H1 (cell line): Measurements from ENCODE around the gene SMG9. TPM values are rescaled to one million over a fixed set of nuclear protein-coding genes. Genes with fewer than 3 reads are reported as not detected.

Source experiments
- CTCF ChIA-PET: fragments of 300-600 bp; sonication (Branson Sonifier 250); formaldehyde crosslinking; loops from one replicate; lab custom pipeline; 2021; ENCODE audit not compliant: partially characterized antibody; lab: Charles Lee
- POLR2A ChIA-PET: fragments of 300-600 bp; sonication (Branson Sonifier 250); formaldehyde crosslinking; loops from one replicate; lab custom pipeline; 2021; ENCODE audit warnings: inconsistent platforms; ENCODE audit not compliant: partially characterized antibody; lab: Charles Lee
- DNase-seq, 2 experiments: peaks; one replicate each; pipeline versions ENCODE4 v3.0.0 to v3.0.0-alpha.2; 2010 to 2022; ENCODE audit warnings: low spot score in 2 of 2, low read depth in 1 of 2, mixed read lengths in 1 of 2
- FAIRE-seq: peaks from 2 replicates; lab custom pipeline; 2011; peaks lifted over from hg19 to GRCh38; lab: Jason Lieb, UNC
- H2AFZ ChIP-seq: 2 replicates; pipeline ENCODE4 v1.8.1; 2012; ENCODE audit warnings: low read length, inconsistent platforms
- H2AK5ac ChIP-seq: 2 replicates; pipeline ENCODE4 v1.6.1; 2013; ENCODE audit warnings: low read depth, low read length
- H2BK120ac ChIP-seq: replicated peaks from 2 replicates; pipeline ENCODE3; 2013; ENCODE audit warnings: low read depth, low read length, inconsistent platforms
- H2BK12ac ChIP-seq: 2 replicates; pipeline ENCODE4 v1.6.1; 2013; ENCODE audit warnings: low read depth, low read length
- H2BK15ac ChIP-seq: 2 replicates; pipeline ENCODE4 v1.6.1; 2013; ENCODE audit warnings: low read length
- H2BK20ac ChIP-seq: 2 replicates; pipeline ENCODE4 v1.6.1; 2013; ENCODE audit warnings: low read length
- H2BK5ac ChIP-seq: 2 replicates; pipeline ENCODE4 v1.6.1; 2013; ENCODE audit warnings: low read depth, low read length
- H3K14ac ChIP-seq: 2 replicates; pipeline ENCODE4 v1.6.1; 2013; ENCODE audit warnings: inconsistent platforms; ENCODE audit not compliant: insufficient read length
- H3K18ac ChIP-seq: 2 replicates; pipeline ENCODE4 v1.6.1; 2013; ENCODE audit warnings: low read length; ENCODE audit errors: extremely low read depth
- H3K23ac ChIP-seq: 2 replicates; pipeline ENCODE4 v1.6.1; 2013; ENCODE audit warnings: inconsistent platforms; ENCODE audit not compliant: insufficient read length
- H3K23me2 ChIP-seq: 2 replicates; pipeline ENCODE4 v1.6.1; 2013; ENCODE audit warnings: low read depth, low read length
- H3K27ac ChIP-seq: 2 replicates; pipeline ENCODE4 v1.6.1; 2011; ENCODE audit warnings: low read depth, low read length, inconsistent platforms
- H3K27me3 ChIP-seq, 4 experiments: replicated peaks in 1 of 4; 1 replicate in 1 of 4; 2 replicates in 3 of 4; pipeline versions ENCODE4 v1.6.1 to v1.8.1; 2011 to 2013; ENCODE audit warnings: low read length in 3 of 4, mild to moderate bottlenecking in 3 of 4, inconsistent platforms in 2 of 4, mixed read lengths in 2 of 4, moderate library complexity in 1 of 4; ENCODE audit not compliant: control insufficient read depth in 3 of 4, insufficient read depth in 3 of 4; ENCODE audit errors: extremely low read depth in 1 of 4
- H3K36me3 ChIP-seq, 4 experiments: 2 replicates each; pipeline versions ENCODE4 v1.6.1 to v1.8.1; 2011 to 2013; ENCODE audit warnings: mild to moderate bottlenecking in 4 of 4, low read length in 3 of 4, moderate library complexity in 2 of 4, control low read depth in 1 of 4, inconsistent platforms in 1 of 4; ENCODE audit not compliant: insufficient read depth in 4 of 4, control insufficient read depth in 2 of 4
- H3K4ac ChIP-seq: replicated peaks from 2 replicates; pipeline ENCODE3; 2013; ENCODE audit warnings: low read length, low read depth, mixed read lengths, inconsistent platforms; ENCODE audit not compliant: insufficient read length
- H3K4me1 ChIP-seq, 4 experiments: replicated peaks in 1 of 4; 1 replicate in 1 of 4; 2 replicates in 3 of 4; pipeline versions ENCODE4 v1.6.1 to v1.8.1; 2011 to 2013; ENCODE audit warnings: low read length in 3 of 4, inconsistent platforms in 2 of 4, mixed read lengths in 1 of 4; ENCODE audit not compliant: insufficient read depth in 4 of 4, control insufficient read depth in 3 of 4
- H3K4me2 ChIP-seq, 2 experiments: 2 replicates each; pipeline versions ENCODE4 v1.6.1 to v1.8.1; 2011 to 2013; ENCODE audit warnings: low read depth in 2 of 2, low read length in 2 of 2, control low read depth in 1 of 2, inconsistent platforms in 1 of 2, mild to moderate bottlenecking in 1 of 2; ENCODE audit not compliant: insufficient read depth in 1 of 2
- H3K4me3 ChIP-seq, 4 experiments: fragments of 200-600, 300-600 bp in 1 of 4; sonication (generic), shearing (Covaris generic), sonication (Bioruptor Twin) in 1 of 4; 2 replicates each; pipeline versions ENCODE4 v1.5.1 to v1.8.1; 2011 to 2016; ENCODE audit warnings: low read length in 4 of 4, low read depth in 3 of 4, control low read depth in 2 of 4, inconsistent platforms in 2 of 4, mild to moderate bottlenecking in 2 of 4, mixed read lengths in 1 of 4, moderate library complexity in 1 of 4; ENCODE audit not compliant: insufficient read depth in 2 of 4; ENCODE audit errors: extremely low read depth in 1 of 4
- H3K56ac ChIP-seq: replicated peaks from 2 replicates; pipeline ENCODE3; 2013; ENCODE audit warnings: low read depth, mild to moderate bottlenecking, mixed read lengths, low read length, inconsistent platforms; ENCODE audit not compliant: insufficient read length
- H3K79me1 ChIP-seq: 2 replicates; pipeline ENCODE4 v1.6.1; 2013; ENCODE audit warnings: low read depth, low read length, control low read depth
- H3K79me2 ChIP-seq, 2 experiments: 2 replicates each; pipeline versions ENCODE4 v1.6.1 to v1.8.1; 2012 to 2013; ENCODE audit warnings: low read length in 2 of 2, mild to moderate bottlenecking in 2 of 2, inconsistent platforms in 1 of 2; ENCODE audit not compliant: insufficient read depth in 2 of 2, control insufficient read depth in 1 of 2
- H3K9ac ChIP-seq, 4 experiments: replicated peaks in 1 of 4; 1 replicate in 1 of 4; 2 replicates in 3 of 4; pipeline versions ENCODE4 v1.6.1 to v1.8.1; 2011 to 2013; ENCODE audit warnings: low read depth in 3 of 4, low read length in 3 of 4, control low read depth in 2 of 4, mild to moderate bottlenecking in 2 of 4, moderate library complexity in 2 of 4, inconsistent platforms in 1 of 4; ENCODE audit errors: extremely low read depth in 1 of 4
- H3K9me3 ChIP-seq, 2 experiments: 2 replicates each; pipeline versions ENCODE4 v1.6.1 to v1.8.1; 2012 to 2013; ENCODE audit warnings: mild to moderate bottlenecking in 2 of 2, moderate library complexity in 2 of 2, control low read depth in 1 of 2, inconsistent platforms in 1 of 2, low read depth in 1 of 2, low read length in 1 of 2, mixed read lengths in 1 of 2; ENCODE audit not compliant: insufficient read depth in 2 of 2
- H4K20me1 ChIP-seq, 2 experiments: replicated peaks in 1 of 2; 2 replicates each; pipeline versions ENCODE3 to v1.8.1; 2011 to 2013; ENCODE audit warnings: inconsistent platforms in 2 of 2, low read length in 2 of 2, mild to moderate bottlenecking in 1 of 2; ENCODE audit not compliant: insufficient read depth in 2 of 2, control insufficient read depth in 1 of 2
- H4K5ac ChIP-seq: 2 replicates; pipeline ENCODE4 v1.6.1; 2013; ENCODE audit warnings: low read length, low read depth, mixed read lengths, inconsistent platforms; ENCODE audit not compliant: insufficient read length
- H4K8ac ChIP-seq: 2 replicates; pipeline ENCODE4 v1.8.0; 2013; ENCODE audit warnings: mild to moderate bottlenecking, moderate library complexity, low read length, inconsistent platforms; ENCODE audit not compliant: insufficient read depth; ENCODE audit errors: extremely low read depth
- H4K91ac ChIP-seq: replicated peaks from 2 replicates; pipeline ENCODE3; 2013; ENCODE audit warnings: low read length, mixed read lengths, inconsistent platforms; ENCODE audit not compliant: insufficient read length
- BACH1 ChIP-seq: IDR thresholded peaks from 2 replicates; pipeline ENCODE4 v1.6.1; 2012; ENCODE audit warnings: low read length, improper control_type of control experiment
- CBX5 ChIP-seq: fragments of 300-800, 300-1000 bp; sonication (generic); IDR thresholded peaks from 2 replicates; pipeline ENCODE4 v1.7.1; 2016; ENCODE audit warnings: antibody characterized with exemption, low read length, low read depth
- HDAC2 ChIP-seq, 2 experiments: fragments of 300-600 bp in 1 of 2; sonication (generic) in 1 of 2; IDR thresholded peaks; 2 replicates each; pipeline ENCODE4 v1.6.1; 2011 to 2012; ENCODE audit warnings: low read depth in 2 of 2, low read length in 2 of 2, mild to moderate bottlenecking in 2 of 2, moderate library complexity in 2 of 2, borderline replicate concordance in 1 of 2, inconsistent platforms in 1 of 2
- MAFK ChIP-seq: IDR thresholded peaks from 2 replicates; pipeline ENCODE4 v1.6.1; 2012; ENCODE audit warnings: low read depth, mild to moderate bottlenecking, improper control_type of control experiment, low read length
- POLR2A ChIP-seq, 2 experiments: IDR thresholded peaks; 1 replicate in 1 of 2; 2 replicates in 1 of 2; pipeline ENCODE4 v1.6.1; 2011; ENCODE audit warnings: low read depth in 2 of 2, low read length in 2 of 2, mild to moderate bottlenecking in 2 of 2; ENCODE audit errors: control extremely low read depth in 1 of 2
- RFX5 ChIP-seq: IDR thresholded peaks from 2 replicates; pipeline ENCODE4 v1.6.1; 2011; ENCODE audit warnings: low read depth, low read length, improper control_type of control experiment, borderline replicate concordance
- RXRA ChIP-seq: IDR thresholded peaks from 2 replicates; pipeline ENCODE4 v1.6.1; 2011; ENCODE audit warnings: low read depth, mild to moderate bottlenecking, low read length, moderate library complexity; ENCODE audit not compliant: insufficient read depth
- SIN3A ChIP-seq, 2 experiments: IDR thresholded peaks in 1 of 2; conservative IDR thresholded peaks in 1 of 2; 2 replicates each; pipeline ENCODE4 v1.6.1; 2011 to 2012; ENCODE audit warnings: low read length in 2 of 2, improper control_type of control experiment in 1 of 2, low read depth in 1 of 2, mild to moderate bottlenecking in 1 of 2
- SIX5 ChIP-seq: IDR thresholded peaks from 2 replicates; pipeline ENCODE4 v1.6.1; 2011; ENCODE audit warnings: mild to moderate bottlenecking, low read depth, low read length
- SRF ChIP-seq: IDR thresholded peaks from 2 replicates; pipeline ENCODE4 v1.6.1; 2011; ENCODE audit warnings: mild to moderate bottlenecking, low read depth, low read length, moderate library complexity
- YY1 ChIP-seq: IDR thresholded peaks from 2 replicates; pipeline ENCODE4 v1.6.1; 2011; ENCODE audit warnings: low read depth, mild to moderate bottlenecking, low read length
- WGBS, 2 experiments: shearing (Covaris generic) in 1 of 2; methylation state at CpG; one replicate each; pipeline versions ENCODE4 v1.1.6 to v1.1.7; 2013 to 2015; ENCODE audit warnings: low lambda C conversion rate in 2 of 2, mixed read lengths in 2 of 2, inconsistent platforms in 1 of 2, low coverage in 1 of 2, missing lambda C conversion rate in 1 of 2; ENCODE audit not compliant: insufficient replicate concordance in 2 of 2, insufficient coverage in 1 of 2, insufficient read length in 1 of 2; ENCODE audit errors: extremely low coverage in 1 of 2, missing lambda C conversion rate in 1 of 2; 5-methylcytosine and 5-hydroxymethylcytosine counted together
- polyA plus RNA-seq, 7 experiments: library from polyadenylated mRNA; depleted of rRNA in 3 of 7; stranded (reverse) in 5 of 7; unstranded in 2 of 7; fragments of >200 nt in 5 of 7; fragments of 200-250 nt in 2 of 7; gene quantifications; 1 replicate in 5 of 7; 2 replicates in 1 of 7; 4 replicates in 1 of 7; pipeline versions ENCODE4 v1.2.1 to v1.2.3, GENCODE V29; 2011 to 2013; ENCODE audit warnings: missing spikeins in 2 of 7, mixed read lengths in 2 of 7
- total RNA-seq: library from RNA; stranded (reverse); fragmentation: NEBNext Ultra II Directional; extraction: Animal tissue kit (Norgen Biotek cat#: 25700); gene quantifications from 2 replicates; pipeline ENCODE4 v1.2.1, GENCODE V29; 2021
- TF ChIP-seq, protein P1 (sequence below): IDR thresholded peaks from 2 replicates; pipeline ENCODE4 v1.6.1; 2012; ENCODE audit warnings: inconsistent platforms
- TF ChIP-seq, protein P2 (sequence below): IDR thresholded peaks from 2 replicates; pipeline ENCODE4 v1.6.1; 2012; ENCODE audit warnings: inconsistent platforms

SMG9 gene
- total and polyA plus RNA-seq, 2 of the 8 experiments (the other 6 are each of a cell fraction or from before 2014, with no cell fraction given): 20.4 to 28.7 TPM

- CTCF ChIA-PET: interaction anchor here (0.6 to 1.6 kb wide), 14 partner anchors 9 to 328 kb away, joined by 3 to 6 read pairs (median 3); partner anchors contain the start of gene PLAUR
- H3K23me2 ChIP-seq: no peaks in the 10 kb centered on the region
- no peak overlapping the region for H4K91ac ChIP-seq
- no peak overlapping the region for H3K4me2 ChIP-seq
- no peak overlapping the region for H2BK12ac ChIP-seq
- H3K9me3 ChIP-seq: no peaks in the 10 kb centered on the region
- DNase-seq: no peak
- H3K79me2 ChIP-seq: no peaks in the 10 kb centered on the region
- no peaks in the 10 kb centered on the region for H3K27me3 ChIP-seq
- no peak overlapping the region for H2BK120ac ChIP-seq
- no peak overlapping the region for H4K8ac ChIP-seq
- no peak overlapping the region for H2AK5ac ChIP-seq
- H3K36me3 ChIP-seq: no peaks in the 10 kb centered on the region
- H3K27ac ChIP-seq: no peak overlapping the region
- FAIRE-seq: no peak
- H3K4me1 ChIP-seq: no peaks in the 10 kb centered on the region
- H4K20me1 ChIP-seq: no peaks in the 10 kb centered on the region
- WGBS, 2 experiments: 84% methylated on average over 5 of the region's 5 CpGs; no CpG with 5 or more reads in 1 of the 2 experiments
- no peak overlapping the region for H3K23ac ChIP-seq
- no peak overlapping the region for H2BK20ac ChIP-seq
- POLR2A ChIA-PET: interaction anchor here (0.9 to 1.0 kb wide), 2 partner anchors 15 to 53 kb away, joined by 3 read pairs; no protein-coding TSS in a partner anchor
- H3K18ac ChIP-seq: no peak overlapping the region
- H3K14ac ChIP-seq: no peak overlapping the region
- no peak overlapping the region for H4K5ac ChIP-seq
- H2BK15ac ChIP-seq: no peak overlapping the region
- no peak overlapping the region for H2AFZ ChIP-seq
- no peak overlapping the region for H3K4me3 ChIP-seq
- no peak overlapping the region for H3K56ac ChIP-seq
- H2BK5ac ChIP-seq: no peak overlapping the region
- no peaks in the 10 kb centered on the region for H3K79me1 ChIP-seq
- no peak overlapping the region for H3K9ac ChIP-seq
- H3K4ac ChIP-seq: no peak overlapping the region
- TF ChIP-seq YY1: no peak
- no peak for TF ChIP-seq HDAC2 (IDR thresholded peaks at IDR 0.05; ENCODE audit: borderline replicate concordance in 1 of 2, low read depth in 2 of 2, low read length in 2 of 2)
- no peak for TF ChIP-seq SRF
- TF ChIP-seq, protein P1, sequence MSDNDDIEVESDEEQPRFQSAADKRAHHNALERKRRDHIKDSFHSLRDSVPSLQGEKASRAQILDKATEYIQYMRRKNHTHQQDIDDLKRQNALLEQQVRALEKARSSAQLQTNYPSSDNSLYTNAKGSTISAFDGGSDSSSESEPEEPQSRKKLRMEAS: no peak
- no peak for TF ChIP-seq MAFK
- no peak for TF ChIP-seq CBX5
- no peak for TF ChIP-seq BACH1
- TF ChIP-seq RFX5: no peak
- no peak for TF ChIP-seq SIN3A (conservative IDR thresholded peaks at IDR 0.05 in 1 of 2, IDR thresholded peaks at IDR 0.05 in 1 of 2; ENCODE audit: low read depth in 1 of 2, low read length in 2 of 2)
- TF ChIP-seq, protein P2, sequence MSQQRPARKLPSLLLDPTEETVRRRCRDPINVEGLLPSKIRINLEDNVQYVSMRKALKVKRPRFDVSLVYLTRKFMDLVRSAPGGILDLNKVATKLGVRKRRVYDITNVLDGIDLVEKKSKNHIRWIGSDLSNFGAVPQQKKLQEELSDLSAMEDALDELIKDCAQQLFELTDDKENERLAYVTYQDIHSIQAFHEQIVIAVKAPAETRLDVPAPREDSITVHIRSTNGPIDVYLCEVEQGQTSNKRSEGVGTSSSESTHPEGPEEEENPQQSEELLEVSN: no peak
- TF ChIP-seq RXRA: no peak
- no peak for TF ChIP-seq SIX5
- no peak for TF ChIP-seq POLR2A (IDR thresholded peaks at IDR 0.05; ENCODE audit: control extremely low read depth in 1 of 2, low read depth in 2 of 2, low read length in 2 of 2)
Measured at GRCh38 chr19:43721469-43722048, 33.2 kb downstream of the SMG9 start.
